CD4-positive, alpha-beta T cell (primary cell): ENCODE measurements around the gene SKAP1. TPM values are rescaled to one million over a fixed set of nuclear protein-coding genes. Genes with fewer than 3 reads are reported as not detected.

Source experiments
- ATAC-seq: fragments of 200-7000 bp; cut with Tn5 transposase; one replicate; pipeline ENCODE4 v1.10.0; 2022; ENCODE audit warnings: mild to moderate bottlenecking; ENCODE audit not compliant: poor library complexity
- CTCF ChIA-PET: fragments of 350-600 bp; sonication (Branson Sonifier 250); formaldehyde crosslinking; loops from one replicate; lab custom pipeline; 2021; ENCODE audit warnings: antibody characterized with exemption, inconsistent platforms; lab: Charles Lee
- POLR2A ChIA-PET: fragments of 350-600 bp; sonication (Branson Sonifier 250); formaldehyde crosslinking; loops from one replicate; lab custom pipeline; 2021; ENCODE audit warnings: antibody characterized with exemption, inconsistent platforms; lab: Charles Lee
- DNase-seq, 14 experiments: peaks; one replicate each; pipeline ENCODE4 v3.0.0-alpha.2; 2013 to 2020; ENCODE audit warnings: mixed read lengths in 2 of 14
- H3K27ac ChIP-seq, 2 donors: one replicate each; pipeline versions ENCODE4 v1.5.1 to v1.7.0; 2013; ENCODE audit warnings: low read length in 2 of 2, low read depth in 1 of 2, mild to moderate bottlenecking in 1 of 2
- H3K27me3 ChIP-seq, 2 experiments: 1 replicate in 1 of 2; 2 replicates in 1 of 2; pipeline versions ENCODE4 v1.6.1 to v1.7.0; 2013; ENCODE audit warnings: low read length in 2 of 2, control low read depth in 1 of 2, mild to moderate bottlenecking in 1 of 2, moderate library complexity in 1 of 2; ENCODE audit not compliant: insufficient read depth in 2 of 2, control insufficient read depth in 1 of 2
- H3K36me3 ChIP-seq: one replicate; pipeline ENCODE4 v1.6.1; 2013; ENCODE audit warnings: low read length, control low read depth; ENCODE audit not compliant: insufficient read depth
- H3K4me1 ChIP-seq: one replicate; pipeline ENCODE4 v1.6.1; 2013; ENCODE audit warnings: low read length, control low read depth; ENCODE audit not compliant: insufficient read depth
- H3K4me3 ChIP-seq: one replicate; pipeline ENCODE4 v1.5.1; 2013; ENCODE audit warnings: mild to moderate bottlenecking, low read length, moderate library complexity
- H3K9me3 ChIP-seq, 2 experiments: 1 replicate in 1 of 2; 2 replicates in 1 of 2; pipeline versions ENCODE4 v1.6.1 to v1.7.0; 2013; ENCODE audit warnings: low read length in 2 of 2, mild to moderate bottlenecking in 2 of 2, control low read depth in 1 of 2, moderate library complexity in 1 of 2; ENCODE audit not compliant: control insufficient read depth in 1 of 2, insufficient read depth in 1 of 2
- H3K27ac Mint-ChIP-seq: one replicate; pipeline ENCODE4 v1.8.0; 2020; ENCODE audit warnings: mixed read lengths
- H3K27me3 Mint-ChIP-seq: one replicate; pipeline ENCODE4 v1.8.0; 2021; ENCODE audit warnings: mixed read lengths
- H3K36me3 Mint-ChIP-seq: one replicate; pipeline ENCODE4 v1.8.0; 2021; ENCODE audit warnings: low read depth, mixed read lengths
- H3K4me1 Mint-ChIP-seq: one replicate; pipeline ENCODE4 v1.8.0; 2021; ENCODE audit warnings: low read depth, mixed read lengths
- H3K4me3 Mint-ChIP-seq: one replicate; pipeline ENCODE4 v1.8.0; 2020; ENCODE audit warnings: mild to moderate bottlenecking, mixed read lengths
- H3K9me3 Mint-ChIP-seq: one replicate; pipeline ENCODE4 v1.8.0; 2020; ENCODE audit warnings: mixed read lengths
- CTCF ChIP-seq: fragments of 200-600 bp; IDR thresholded peaks from one replicate; pipeline ENCODE4 v1.8.0; 2022; ENCODE audit warnings: antibody characterized with exemption, mild to moderate bottlenecking
- intact Hi-C, 2 experiments: fragments of 100-400 bp; cut with DNase I in 1 of 2; cut with micrococcal nuclease in 1 of 2; formaldehyde crosslinking; loops; one replicate each; pipeline versions ENCODE4 v1.15.1 to v1.9.0; 2023 to 2025; cut with DNase I, micrococcal nuclease
- total RNA-seq, 174 experiments: library from RNA in 2 of 174; stranded (reverse) in 2 of 174; gene quantifications; one replicate each; pipeline ENCODE4 v1.2.3 and lab custom pipeline; 2021 to 2026

Gene SKAP1
- total RNA-seq, 2 experiments from 2014 or later: 92.0 to 95.1 TPM

DNA sequence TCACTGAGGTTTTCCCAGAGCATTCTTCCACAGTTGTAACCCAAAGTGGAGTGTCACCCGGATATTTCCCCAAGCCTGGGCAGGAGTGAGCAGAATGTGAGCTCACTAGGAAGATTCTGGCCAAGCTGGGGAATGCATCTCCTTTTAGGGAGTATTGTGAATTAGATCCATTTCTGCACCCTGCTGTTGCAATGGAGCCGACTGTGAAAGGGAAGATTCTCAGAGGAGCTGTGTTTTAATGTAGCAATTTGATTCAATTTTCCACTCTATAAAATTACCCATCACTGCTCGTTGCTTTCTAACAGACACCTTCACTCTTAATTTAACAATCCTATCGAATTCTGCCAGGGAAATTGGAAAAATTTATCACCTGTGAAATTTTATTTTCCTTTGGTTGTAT lies 251.7 kb downstream of the SKAP1 start:
- Histone ChIP-seq H3K4me3 (no peak overlapping the region), H3K27ac (no peak overlapping the region), H3K36me3 (peaks cover 79% of the 10 kb centered on the region), H3K27me3 (no peaks in the 10 kb centered on the region), H3K4me1 (no peaks in the 10 kb centered on the region), H3K9me3 (no peaks in the 10 kb centered on the region)
- DNase-seq: no peak
- H3K36me3 Mint-ChIP-seq: peaks cover 88% of the 10 kb centered on the region
- intact Hi-C loops: no loop called here
- peaks cover 30% of the 10 kb centered on the region for H3K4me1 Mint-ChIP-seq
- ChIA-PET CTCF (interaction anchor here (0.5 kb wide), 1 partner anchor 86 kb away, joined by 3 read pairs; no protein-coding TSS in a partner anchor), POLR2A (no interaction called here)
- ATAC-seq: no peak
- H3K27ac Mint-ChIP-seq: no peak overlapping the region
- no peak overlapping the region for H3K4me3 Mint-ChIP-seq
- no peaks in the 10 kb centered on the region for H3K9me3 Mint-ChIP-seq
- H3K27me3 Mint-ChIP-seq: no peaks in the 10 kb centered on the region
- no peak for TF ChIP-seq CTCF

- no peaks in the 10 kb centered on the region for H3K27me3 ChIP-seq
- no peaks in the 10 kb centered on the region for H3K4me1 ChIP-seq
- H3K4me3 ChIP-seq: no peak overlapping the region
- ATAC-seq (no peak), DNase-seq (no peak)
- no peaks in the 10 kb centered on the region for H3K9me3 Mint-ChIP-seq
- POLR2A ChIA-PET: no interaction called here
- intact Hi-C loops: no loop called here
- CTCF ChIA-PET: no interaction called here
- no peak overlapping the region for H3K4me3 Mint-ChIP-seq
- no peaks in the 10 kb centered on the region for H3K9me3 ChIP-seq
- no peaks in the 10 kb centered on the region for H3K27me3 Mint-ChIP-seq
- H3K36me3 ChIP-seq: peaks cover 81% of the 10 kb centered on the region
- peaks cover 87% of the 10 kb centered on the region for H3K36me3 Mint-ChIP-seq
- no peak for TF ChIP-seq CTCF
- peak overlapping the region; percentile 34 for H3K27ac Mint-ChIP-seq
- peaks cover 34% of the 10 kb centered on the region for H3K4me1 Mint-ChIP-seq
- no peak overlapping the region for H3K27ac ChIP-seq
These were observed 252.2 kb downstream of the SKAP1 start for GRCh38 chr17:48177816-48178215.

DNA sequence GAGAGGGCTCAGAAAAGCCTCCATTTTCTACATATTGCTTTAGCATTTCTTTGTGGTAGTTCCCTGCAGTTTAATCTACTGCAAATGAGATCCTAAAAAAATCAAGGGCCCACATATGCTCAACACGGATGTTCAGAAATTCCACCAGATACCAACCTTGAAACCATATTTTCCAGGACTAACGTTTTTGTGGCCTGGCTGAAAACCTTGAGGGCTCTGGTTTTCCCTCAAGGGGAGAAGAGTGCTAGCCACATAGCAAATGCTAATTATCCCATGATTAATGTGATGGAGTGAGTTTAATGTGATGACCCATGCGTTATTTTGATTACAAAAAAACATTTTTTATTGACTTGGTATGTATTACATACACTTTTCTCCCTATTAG lies 253.6 kb downstream of the SKAP1 start:
- CTCF ChIA-PET: no interaction called here
- intact Hi-C loops: no loop called here
- Histone ChIP-seq H3K9me3 (no peaks in the 10 kb centered on the region), H3K27me3 (no peaks in the 10 kb centered on the region), H3K4me1 (no peaks in the 10 kb centered on the region), H3K27ac (no peak overlapping the region), H3K4me3 (no peak overlapping the region), H3K36me3 (peaks cover 75% of the 10 kb centered on the region)
- Mint-ChIP-seq H3K36me3 (peaks cover 84% of the 10 kb centered on the region), H3K9me3 (no peaks in the 10 kb centered on the region), H3K27ac (no peak overlapping the region), H3K27me3 (no peaks in the 10 kb centered on the region), H3K4me3 (no peak overlapping the region), H3K4me1 (peaks cover 34% of the 10 kb centered on the region)
- POLR2A ChIA-PET: no interaction called here
- no peak for TF ChIP-seq CTCF
- DNase-seq (no peak), ATAC-seq (no peak)
